HCT116 (cell line): ENCODE results near the gene SPG11. TPM values are rescaled to one million over a fixed set of nuclear protein-coding genes. Genes with fewer than 3 reads are reported as not detected.

Experiments
- ATAC-seq: fragments of 200-7000 bp; cut with Tn5 transposase; 2 replicates; pipeline ENCODE4 v1.9.1; 2020; ENCODE audit warnings: mild to moderate bottlenecking, moderate library complexity
- BruUV-seq: library from RNA; stranded (reverse); fragments of 400-500 nt; replicated peaks from 2 replicates; lab custom pipeline; 2021; lab: Mats Ljungman, UMichigan
- CTCF ChIA-PET: fragments of 300-600 bp; sonication (Branson Sonifier 250); formaldehyde crosslinking; loops from one replicate; lab custom pipeline; 2021; ENCODE audit warnings: antibody characterized with exemption; lab: Charles Lee
- POLR2A ChIA-PET: fragments of 300-600, 350-600 bp; sonication (Branson Sonifier 250); formaldehyde crosslinking; loops from one replicate; lab custom pipeline; 2021; ENCODE audit warnings: antibody characterized with exemption; lab: Charles Lee
- RAD21 ChIA-PET, 2 experiments: fragments of 300-600 bp; sonication (Branson Sonifier 250); formaldehyde crosslinking; loops; one replicate each; lab custom pipeline; 2023; ENCODE audit warnings: low total read pairs in 2 of 2; ENCODE audit not compliant: uncharacterized antibody in 2 of 2, unreplicated experiment in 2 of 2, low non-redundant PET in 1 of 2; lab: Charles Lee
- DNase-seq: peaks from one replicate; pipeline ENCODE4 v3.0.0-alpha.2; 2010; ENCODE audit warnings: low read depth, low spot score
- H2AFZ ChIP-seq: fragments of 200-600 bp; shearing (Covaris generic), sonication (generic); 2 replicates; pipeline ENCODE4 v1.6.1; 2017; ENCODE audit warnings: low read depth, mixed run types, mixed read lengths, antibody characterized with exemption, low read length; ENCODE audit not compliant: poor library complexity, severe bottlenecking
- H3K27ac ChIP-seq: 2 replicates; pipeline ENCODE4 v1.5.1; 2012; ENCODE audit warnings: low read depth, low read length
- H3K27me3 ChIP-seq: fragments of 200-600 bp; sonication (generic); 2 replicates; pipeline ENCODE4 v1.6.1; 2016; ENCODE audit warnings: mixed run types, low read length, mixed read lengths; ENCODE audit not compliant: insufficient read depth
- H3K36me3 ChIP-seq, 2 experiments: fragments of 200-500 bp in 1 of 2; fragments of 200-600 bp in 1 of 2; sonication (Bioruptor generic) in 1 of 2; sonication (generic) in 1 of 2; 2 replicates each; pipeline versions ENCODE4 v1.5.1 to v1.6.1; 2014 to 2016; ENCODE audit warnings: low read length in 2 of 2, inconsistent platforms in 1 of 2, mixed read lengths in 1 of 2, mixed run types in 1 of 2; ENCODE audit not compliant: insufficient read depth in 2 of 2, control insufficient read depth in 1 of 2
- H3K4me1 ChIP-seq, 2 experiments: fragments of 200-600 bp in 1 of 2; sonication (generic) in 1 of 2; 2 replicates each; pipeline versions ENCODE4 v1.5.1 to v1.6.1; 2012 to 2017; ENCODE audit warnings: low read length in 2 of 2, inconsistent platforms in 1 of 2, mild to moderate bottlenecking in 1 of 2, mixed read lengths in 1 of 2, mixed run types in 1 of 2, moderate library complexity in 1 of 2; ENCODE audit not compliant: insufficient read depth in 2 of 2, control insufficient read depth in 1 of 2
- H3K4me2 ChIP-seq: fragments of 200-600 bp; sonication (generic); 2 replicates; pipeline ENCODE4 v1.6.1; 2017; ENCODE audit warnings: mixed run types, low read length, mixed read lengths
- H3K4me3 ChIP-seq, 2 experiments: fragments of 200-600 bp in 1 of 2; sonication (generic) in 1 of 2; replicated peaks in 1 of 2; 2 replicates each; pipeline ENCODE4 v1.5.1; 2011 to 2016; ENCODE audit warnings: low read length in 2 of 2, control low read depth in 1 of 2, low read depth in 1 of 2, mild to moderate bottlenecking in 1 of 2, mixed read lengths in 1 of 2, mixed run types in 1 of 2
- H3K79me2 ChIP-seq: fragments of 200-600 bp; sonication (generic); 2 replicates; pipeline ENCODE4 v1.6.1; 2017; ENCODE audit warnings: mild to moderate bottlenecking, mixed run types, low read length, moderate library complexity, mixed read lengths; ENCODE audit not compliant: insufficient read depth
- H3K9ac ChIP-seq: fragments of 200-600 bp; sonication (generic); 2 replicates; pipeline ENCODE4 v1.6.1; 2016; ENCODE audit warnings: low read length, mixed read lengths
- H3K9me2 ChIP-seq: fragments of 200-600 bp; sonication (generic), shearing (Covaris generic); 2 replicates; pipeline ENCODE4 v1.6.1; 2017; ENCODE audit warnings: mixed run types, mild to moderate bottlenecking, moderate library complexity; ENCODE audit not compliant: insufficient read depth
- H3K9me3 ChIP-seq, 2 experiments: fragments of 200-500 bp in 1 of 2; fragments of 200-600 bp in 1 of 2; sonication (Bioruptor generic) in 1 of 2; sonication (generic) in 1 of 2; 2 replicates each; pipeline ENCODE4 v1.6.1; 2014 to 2017; ENCODE audit warnings: low read length in 2 of 2, mixed read lengths in 2 of 2, inconsistent platforms in 1 of 2, low read depth in 1 of 2, mild to moderate bottlenecking in 1 of 2, mixed run types in 1 of 2, moderate library complexity in 1 of 2; ENCODE audit not compliant: control insufficient read depth in 1 of 2, insufficient read depth in 1 of 2
- H4K20me1 ChIP-seq: fragments of 200-600 bp; sonication (generic), shearing (Covaris generic); 2 replicates; pipeline ENCODE4 v1.6.1; 2017; ENCODE audit warnings: mixed run types, mild to moderate bottlenecking, moderate library complexity; ENCODE audit not compliant: insufficient read depth
- CBX3 ChIP-seq: IDR thresholded peaks from 2 replicates; pipeline ENCODE4 v1.6.1; 2012; ENCODE audit warnings: low read depth
- EGR1 ChIP-seq: IDR thresholded peaks from 2 replicates; pipeline ENCODE4 v1.6.1; 2012; ENCODE audit warnings: low read depth
- EZH2 ChIP-seq: fragments of 200-600 bp; sonication (generic); IDR thresholded peaks from 2 replicates; pipeline ENCODE4 v1.6.1; 2017; ENCODE audit warnings: antibody characterized with exemption, mixed run types
- POLR2AphosphoS5 ChIP-seq: IDR thresholded peaks from 2 replicates; pipeline ENCODE4 v1.6.1; 2011; ENCODE audit warnings: mild to moderate bottlenecking, low read depth, low read length, moderate library complexity
- RAD21 ChIP-seq: IDR thresholded peaks from 2 replicates; pipeline ENCODE4 v1.6.1; 2012; ENCODE audit warnings: low read depth, mild to moderate bottlenecking
- REST ChIP-seq: IDR thresholded peaks from 2 replicates; pipeline ENCODE4 v1.6.1; 2012; ENCODE audit warnings: low read depth
- SIN3A ChIP-seq: IDR thresholded peaks from 2 replicates; pipeline ENCODE4 v1.6.1; 2012; ENCODE audit warnings: low read depth
- SP1 ChIP-seq: IDR thresholded peaks from 2 replicates; pipeline ENCODE4 v1.6.1; 2012; ENCODE audit warnings: low read depth
- SRF ChIP-seq: IDR thresholded peaks from 2 replicates; pipeline ENCODE4 v1.6.1; 2012; ENCODE audit warnings: low read depth
- ZBTB33 ChIP-seq: IDR thresholded peaks from 2 replicates; pipeline ENCODE4 v1.6.1; 2011; ENCODE audit warnings: mild to moderate bottlenecking, low read length, moderate library complexity; ENCODE audit not compliant: insufficient replicate concordance; ENCODE audit errors: extremely low read depth
- ZFX ChIP-seq: fragments of 450-650 bp; IDR thresholded peaks from 2 replicates; pipeline ENCODE4 v1.6.1; 2017
- ZNF274 ChIP-seq: fragments of 200-500 bp; sonication (Bioruptor generic); IDR thresholded peaks from 2 replicates; pipeline ENCODE4 v1.6.1; 2014; ENCODE audit warnings: mild to moderate bottlenecking, low read depth, low read length, inconsistent platforms
- intact Hi-C: fragments of 100-400 bp; cut with micrococcal nuclease; formaldehyde crosslinking; loops from 2 replicates; pipeline ENCODE4 v1.10.0; 2022
- total RNA-seq: library from RNA; stranded (reverse); gene quantifications from one replicate; pipeline ENCODE4 v1.2.1, GENCODE V29; 2021; ENCODE audit not compliant: unreplicated experiment
- TF ChIP-seq, protein P1 (sequence below): IDR thresholded peaks from 2 replicates; pipeline ENCODE4 v1.6.1; 2012

The SPG11 gene
- total RNA-seq, 1 experiment from 2014 or later = 34.8 TPM

GRCh38 chr15:44595246-44595645 is 68.2 kb downstream of the SPG11 start:
- TF ChIP-seq EZH2 (no peak), ZFX (no peak), RAD21 (no peak), REST (no peak), EGR1 (no peak), POLR2AphosphoS5 (no peak), SRF (no peak), ZBTB33 (no peak), ZNF274 (no peak), SP1 (no peak), CBX3 (no peak), SIN3A (no peak)
- TF ChIP-seq, protein P1, sequence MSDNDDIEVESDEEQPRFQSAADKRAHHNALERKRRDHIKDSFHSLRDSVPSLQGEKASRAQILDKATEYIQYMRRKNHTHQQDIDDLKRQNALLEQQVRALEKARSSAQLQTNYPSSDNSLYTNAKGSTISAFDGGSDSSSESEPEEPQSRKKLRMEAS = no peak
- intact Hi-C loops = loop anchor here (10.0 kb wide), 1 partner anchor 60 kb away; no protein-coding TSS in a partner anchor
- DNase-seq (no peak), ATAC-seq (no peak)
- Histone ChIP-seq H3K9me3 (no peaks in the 10 kb centered on the region), H3K9ac (no peak overlapping the region), H3K4me3 (no peak overlapping the region), H4K20me1 (no peaks in the 10 kb centered on the region), H3K27me3 (no peaks in the 10 kb centered on the region), H3K4me2 (no peak overlapping the region), H3K9me2 (no peaks in the 10 kb centered on the region), H3K36me3 (peaks cover 23 to 37% of the 10 kb centered on the region in 2 experiments; a peak in 3 of 4 replicates), H3K4me1 (no peaks in the 10 kb centered on the region), H3K79me2 (no peaks in the 10 kb centered on the region), H2AFZ (no peak overlapping the region), H3K27ac (no peak overlapping the region)
- ChIA-PET CTCF (no interaction called here), POLR2A (no interaction called here), RAD21 (no interaction called here)
- no TSS peak for BruUV-seq
